DMS53 (cell line): ENCODE results near the gene TANC1.
A peak's percentile ranks its signal among the peaks of the same experiment; 100 is the strongest.

Experiments
- DNase-seq: peaks from one replicate; lab custom pipeline; 2025; lab: John Stamatoyannopoulos, UW

Gene TANC1

DNA sequence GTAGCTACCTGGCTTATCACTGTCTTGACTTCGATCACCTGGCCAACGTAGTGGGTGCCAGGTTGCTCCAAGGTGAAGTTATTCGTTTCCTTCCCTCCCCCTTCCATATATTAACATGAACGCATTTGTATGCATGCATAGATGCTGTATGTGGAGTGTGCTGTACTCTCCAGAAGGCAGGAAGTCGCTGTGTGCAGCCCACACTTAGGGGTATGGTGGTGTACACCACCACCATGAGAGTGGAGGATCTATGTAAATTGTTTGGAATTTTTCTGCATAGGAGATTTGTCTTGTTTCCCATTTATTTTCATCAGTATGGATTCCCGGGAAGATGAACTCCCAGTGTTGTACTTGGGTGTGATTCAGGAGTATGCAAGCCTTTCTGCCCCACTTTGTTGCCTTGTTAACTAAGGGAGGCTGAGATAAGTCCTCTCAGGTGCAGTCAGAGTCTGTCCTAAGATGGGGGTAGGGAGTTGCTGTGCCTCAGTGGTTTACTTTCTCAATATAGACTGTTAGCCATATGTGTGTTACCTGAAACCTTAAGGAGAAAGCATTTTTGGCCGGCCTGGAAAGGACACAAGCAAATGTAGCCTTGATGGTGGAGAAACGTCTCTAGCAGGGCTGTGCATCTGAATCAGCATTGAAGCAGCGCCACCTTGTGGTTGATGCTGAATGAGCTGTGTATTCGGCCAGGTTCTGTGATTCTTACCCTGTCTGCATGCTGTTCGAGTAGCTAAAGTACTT, 149.8 kb downstream of the TANC1 start:
- peak; percentile 86 for DNase-seq

DNA sequence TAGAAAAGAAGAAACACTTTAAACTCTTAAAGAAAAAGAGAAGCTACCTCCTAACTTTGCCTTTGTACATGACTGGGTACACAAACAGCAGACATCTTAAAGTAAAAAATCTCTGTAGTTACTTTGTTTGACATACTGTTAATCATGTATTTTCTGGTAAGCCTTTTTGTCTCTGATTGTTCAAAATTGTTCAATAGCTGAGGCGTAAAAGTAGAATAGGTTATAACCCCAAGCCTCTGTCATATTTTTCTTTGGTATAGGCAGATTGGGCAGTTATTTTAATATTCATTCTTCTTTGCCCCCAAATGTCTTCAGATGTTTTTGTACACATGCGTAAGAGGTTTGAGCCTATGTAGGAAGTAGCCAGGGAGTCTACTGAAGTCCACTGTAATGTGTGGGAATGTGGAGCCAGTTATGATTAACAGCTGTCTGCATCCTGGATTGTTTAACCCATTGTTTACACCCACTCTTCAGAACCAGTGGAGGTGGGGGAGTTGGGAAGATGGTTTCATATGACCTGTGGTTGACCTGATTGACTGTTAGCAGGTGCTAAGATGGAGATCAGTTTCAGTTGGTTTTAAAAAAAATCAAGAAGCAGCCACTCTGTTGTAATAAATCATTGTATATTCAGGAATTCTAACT, 150.5 kb downstream of the TANC1 start:
- no peak for DNase-seq

DNA sequence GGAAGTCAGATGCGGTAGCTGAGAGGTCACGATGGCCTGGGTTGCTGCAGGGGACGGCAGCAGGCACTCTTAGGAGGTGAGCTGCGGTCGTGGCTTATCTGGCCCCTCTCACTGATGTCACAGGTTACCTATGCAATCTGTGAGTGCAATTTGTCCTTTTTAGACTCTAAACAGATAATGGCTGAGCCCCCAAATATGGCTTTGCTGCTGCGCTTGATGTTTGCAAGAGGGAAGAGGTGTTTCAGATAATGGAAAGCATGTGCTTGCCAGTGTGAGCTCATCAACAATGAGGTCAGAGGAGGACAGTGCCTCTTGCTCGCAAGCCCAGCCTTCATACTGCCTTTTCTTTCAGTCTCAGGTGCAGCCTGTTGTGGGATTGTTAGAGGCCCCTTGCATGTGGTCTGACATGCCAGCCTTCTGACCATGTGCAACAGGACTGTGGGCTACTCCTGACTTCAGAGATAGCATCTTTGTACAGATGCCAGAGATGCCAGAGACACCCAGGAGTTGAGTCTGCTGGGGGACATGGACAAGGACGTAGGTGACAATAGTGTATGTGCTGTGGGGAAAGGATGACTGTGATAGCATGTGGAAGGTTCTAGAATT, 151.3 kb downstream of the TANC1 start:
- DNase-seq = no peak

DNA sequence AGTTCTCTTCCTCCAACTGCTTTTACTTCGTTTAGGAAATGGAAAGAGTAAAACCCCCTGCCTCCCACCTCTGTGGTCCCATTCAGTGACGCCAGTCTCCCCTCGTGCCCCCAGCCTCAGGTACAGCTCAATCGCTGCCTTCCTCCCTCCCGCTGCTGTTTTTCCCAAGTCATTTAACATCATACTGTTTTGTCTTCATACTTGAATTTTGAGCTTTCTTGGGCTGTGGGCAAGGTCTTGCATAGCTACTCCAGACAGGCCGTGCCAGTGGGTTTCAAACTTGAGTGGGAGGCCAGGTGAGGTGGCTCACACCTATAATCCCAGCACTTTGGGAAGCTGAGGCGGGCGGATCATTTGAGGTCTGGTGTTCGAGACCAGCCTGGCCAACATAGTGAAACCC, 155.3 kb downstream of the TANC1 start:
- no peak for DNase-seq

DNA sequence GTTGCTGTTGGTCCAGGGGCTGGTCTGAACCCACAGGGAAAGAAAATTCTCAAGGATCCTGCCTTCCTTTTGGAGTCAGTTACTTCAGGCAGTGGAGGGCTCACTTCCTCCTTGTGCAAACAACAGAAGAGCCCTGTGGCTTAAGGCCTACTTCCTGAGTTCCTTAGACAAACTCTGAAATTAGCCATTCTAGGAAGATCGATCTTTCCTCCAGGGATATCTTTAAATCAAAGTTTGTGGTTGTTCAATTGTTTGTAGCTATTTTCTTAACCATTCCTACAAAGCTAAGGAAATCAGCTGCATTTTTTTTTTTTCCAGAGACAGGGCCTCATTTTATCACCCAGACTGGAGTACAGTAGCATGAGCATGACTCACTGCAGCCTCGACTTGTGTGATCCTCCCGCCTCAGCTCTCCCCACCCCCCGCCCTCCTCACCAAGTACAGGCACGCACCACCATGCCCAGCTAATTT, 156.0 kb downstream of the TANC1 start:
- DNase-seq = peak; percentile 68

DNA sequence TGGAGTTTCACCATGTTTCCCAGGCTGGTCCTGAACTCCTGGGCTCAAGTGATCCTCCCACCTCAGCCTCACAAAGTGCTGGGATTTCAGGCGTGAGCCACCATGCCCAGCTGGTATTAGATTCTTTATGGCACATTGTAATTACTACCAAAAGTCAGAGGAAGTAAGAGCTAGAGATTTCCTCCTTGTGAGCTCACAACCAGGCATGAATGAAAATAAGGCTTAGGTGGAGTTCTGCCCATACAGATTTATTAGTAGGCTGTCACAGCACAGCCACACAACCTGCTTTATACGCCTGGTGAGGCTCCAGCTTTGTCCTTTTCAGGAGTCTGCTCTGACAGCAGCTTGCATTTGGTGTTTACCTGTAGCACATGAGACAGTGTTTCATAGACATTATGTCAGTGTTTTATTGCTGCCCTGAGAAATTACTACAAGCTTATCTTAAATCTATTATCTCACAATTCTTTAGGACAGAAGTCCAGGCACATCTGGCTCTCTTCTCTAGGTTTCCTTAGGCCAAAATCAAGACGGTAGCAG, 156.6 kb downstream of the TANC1 start:
- DNase-seq = peak; percentile 15

DNA sequence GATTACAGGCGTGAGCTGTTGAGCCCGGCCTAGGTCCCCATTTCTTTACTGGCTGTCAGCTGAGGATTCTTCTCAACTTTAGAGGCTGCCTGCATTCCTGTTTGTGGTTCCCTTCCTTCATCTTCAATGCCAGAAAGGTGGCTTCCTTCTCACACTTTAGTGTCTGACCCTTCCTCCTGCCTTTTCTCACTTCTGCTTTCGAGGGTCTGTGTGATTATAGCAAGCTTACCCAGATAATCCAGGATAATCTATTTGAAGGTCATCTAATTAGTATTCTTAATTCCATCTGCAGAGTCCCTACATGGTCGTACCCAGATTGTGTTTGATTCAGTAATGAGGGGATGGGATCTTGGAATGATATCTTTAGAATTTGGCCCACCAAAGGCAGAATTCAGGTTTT, 157.4 kb downstream of the TANC1 start:
- DNase-seq = no peak

DNA sequence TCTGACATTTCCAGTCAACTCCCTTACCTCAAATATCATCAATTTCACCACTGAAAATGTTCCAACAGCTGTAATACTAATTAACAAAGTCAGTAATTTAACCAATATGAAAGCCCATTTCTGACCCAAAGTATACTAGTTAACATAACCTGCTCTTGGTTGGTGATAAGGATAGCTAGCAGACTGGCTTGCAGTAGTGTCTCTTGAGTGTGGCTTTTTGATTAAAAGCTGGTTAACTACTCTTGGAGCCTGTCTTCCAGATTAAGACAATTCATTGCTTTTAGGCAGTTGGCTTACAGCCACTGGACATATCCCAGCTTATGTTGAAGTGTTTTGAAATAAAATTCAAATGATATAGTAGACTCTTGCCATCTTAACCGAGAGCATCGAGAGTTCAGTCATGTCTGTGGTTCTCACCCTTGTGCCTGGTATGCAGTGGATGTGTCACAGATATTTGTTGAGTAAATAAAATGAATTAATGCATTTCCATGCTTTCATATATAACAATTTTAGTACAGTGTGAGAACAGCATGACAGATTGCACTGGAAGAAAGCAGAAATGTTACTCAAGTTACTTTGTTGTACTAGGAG, 158.1 kb downstream of the TANC1 start:
- DNase-seq = no peak

DNA sequence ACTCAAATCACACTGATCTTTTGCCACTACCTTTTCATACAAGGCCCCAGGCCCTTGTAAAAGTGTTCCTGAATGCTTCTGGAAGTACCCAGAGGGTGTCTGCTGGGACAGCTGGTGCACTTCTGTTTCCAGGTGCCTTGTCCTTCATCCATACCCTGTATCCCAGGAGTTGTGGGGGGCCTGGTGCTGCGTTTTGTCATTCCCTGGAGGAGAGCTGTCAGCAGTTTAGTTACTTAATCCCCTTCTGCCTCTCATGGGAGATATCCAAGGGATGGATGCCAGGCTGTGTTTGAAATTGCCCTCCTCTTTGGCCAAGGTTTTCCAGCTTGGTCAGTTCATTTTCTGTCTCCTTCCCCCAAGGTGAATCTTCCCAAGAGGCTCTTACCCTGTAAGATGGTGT, 159.8 kb downstream of the TANC1 start:
- DNase-seq = no peak

DNA sequence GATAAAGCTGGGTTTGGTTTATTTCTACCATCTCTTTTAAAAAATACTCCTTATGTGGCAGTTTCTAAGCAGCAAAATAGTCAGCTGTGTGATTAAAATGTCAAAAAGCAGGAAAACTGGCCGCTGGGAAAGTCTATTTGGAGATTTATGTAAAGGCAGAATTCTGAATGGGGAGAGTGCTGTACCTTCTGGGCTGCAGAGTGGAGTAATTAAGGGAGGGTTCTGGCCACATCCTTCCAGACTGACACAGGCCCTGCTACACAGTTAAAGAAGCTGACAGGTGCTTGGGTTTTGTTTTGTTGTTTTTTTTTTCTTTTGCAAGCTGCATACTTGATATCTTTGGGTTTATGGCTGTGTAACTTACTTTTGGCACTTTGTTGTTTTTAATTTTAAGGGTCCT, 160.8 kb downstream of the TANC1 start:
- no peak for DNase-seq

DNA sequence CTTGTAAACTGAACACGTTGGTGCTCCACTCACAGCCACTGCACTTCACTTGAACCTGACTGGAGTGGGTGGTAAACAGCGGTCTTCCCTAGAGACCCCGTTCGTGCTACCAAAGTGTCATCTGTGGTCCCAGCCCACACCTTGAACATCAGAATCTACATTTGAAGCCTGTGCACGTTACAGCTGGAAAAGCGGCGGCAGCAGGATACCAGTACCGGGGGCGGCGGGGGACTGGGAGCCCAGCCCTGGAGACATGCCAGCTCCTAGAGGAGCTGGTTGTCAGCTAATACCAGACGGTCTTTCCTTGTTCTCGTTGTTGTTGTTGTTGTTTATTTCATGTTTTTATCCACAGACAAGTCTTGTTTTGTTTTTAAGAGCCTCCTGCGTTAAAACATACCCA, 161.4 kb downstream of the TANC1 start:
- DNase-seq = no peak

DNA sequence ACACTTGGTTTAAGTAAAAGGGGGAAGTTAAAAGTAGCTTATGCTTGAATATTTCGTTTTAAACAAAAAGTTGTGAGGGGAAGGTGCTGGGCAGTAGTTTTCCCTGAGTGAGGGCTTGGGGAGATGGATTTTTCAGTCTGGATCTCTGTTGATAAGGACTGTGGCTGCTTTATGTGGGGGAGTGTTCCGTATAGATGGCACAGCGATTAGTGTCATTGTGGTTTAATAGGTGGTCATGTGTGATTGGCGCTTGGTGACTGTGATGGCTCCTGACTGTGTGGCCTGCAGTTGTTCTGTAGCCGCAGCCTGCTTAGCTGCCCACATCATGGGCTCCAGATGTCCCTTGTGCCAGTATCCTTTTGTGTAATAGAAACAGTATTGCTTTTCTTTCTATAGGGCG, 161.9 kb downstream of the TANC1 start:
- no peak for DNase-seq

DNA sequence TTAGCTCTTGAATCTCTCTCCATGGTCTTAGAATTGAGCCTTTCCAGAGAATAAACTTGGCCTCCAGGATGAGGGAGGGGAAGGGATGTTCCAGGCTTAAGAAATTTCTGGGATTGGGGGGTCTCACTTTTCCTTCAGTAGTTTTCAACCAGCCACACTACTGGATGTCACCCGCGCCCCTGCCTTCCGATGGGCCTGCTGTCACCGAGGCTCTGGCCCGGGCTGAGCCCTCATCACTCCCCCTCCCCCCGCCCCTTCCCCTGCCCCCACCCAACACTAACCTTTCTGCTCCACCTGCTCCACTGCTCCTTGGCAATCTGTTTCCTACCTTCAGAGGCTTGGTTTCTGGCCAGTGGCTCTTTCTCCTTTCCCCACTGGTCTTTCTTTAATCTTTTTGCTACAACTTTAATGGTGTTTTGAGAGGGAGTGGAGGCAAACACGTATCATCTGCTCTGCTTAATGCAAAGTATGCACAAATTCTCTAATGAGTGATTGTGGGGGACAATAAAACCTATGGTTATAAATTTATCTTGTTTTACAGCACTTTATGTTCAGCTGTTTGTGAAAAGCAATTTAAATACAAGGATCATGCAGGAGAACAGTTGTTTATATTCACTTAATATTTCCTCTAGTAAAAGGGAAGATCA, 162.9 kb downstream of the TANC1 start:
- no peak for DNase-seq

DNA sequence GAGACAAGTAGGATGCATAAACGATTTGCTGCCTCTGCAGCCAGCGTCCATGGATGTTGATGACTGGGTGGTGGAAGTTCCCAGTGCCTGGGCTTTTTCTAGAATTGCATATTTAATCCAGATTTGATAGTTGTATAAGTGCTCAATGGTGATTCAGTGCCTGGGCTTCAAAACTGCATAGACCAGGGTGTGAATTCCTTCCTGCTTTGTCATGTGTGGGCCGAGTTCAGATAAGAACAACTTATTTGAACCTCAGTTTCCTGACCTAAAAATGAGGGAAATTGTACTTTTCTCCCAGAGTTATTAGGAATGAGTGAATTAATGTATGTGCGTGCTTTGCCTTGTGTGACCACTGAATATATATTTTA, 163.5 kb downstream of the TANC1 start:
- DNase-seq = no peak

DNA sequence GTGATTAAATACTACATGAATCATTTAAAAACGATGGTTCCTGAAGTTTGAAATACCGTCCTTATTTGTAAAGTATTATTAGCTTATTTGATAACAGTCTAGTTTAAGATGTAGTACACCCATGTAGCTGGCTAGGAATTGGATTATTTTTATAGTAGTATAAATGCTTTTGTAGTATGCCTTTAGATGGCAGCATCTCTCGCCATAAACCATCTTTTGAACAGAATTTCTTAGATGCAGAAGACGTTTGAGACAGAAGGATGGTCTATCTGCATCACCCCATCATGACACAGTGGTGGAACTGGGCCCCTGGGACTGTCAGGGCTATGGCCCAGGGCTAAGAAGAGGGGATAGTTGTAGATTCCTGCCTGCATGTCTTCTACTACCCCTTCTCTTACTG, 165.4 kb downstream of the TANC1 start:
- DNase-seq = no peak

DNA sequence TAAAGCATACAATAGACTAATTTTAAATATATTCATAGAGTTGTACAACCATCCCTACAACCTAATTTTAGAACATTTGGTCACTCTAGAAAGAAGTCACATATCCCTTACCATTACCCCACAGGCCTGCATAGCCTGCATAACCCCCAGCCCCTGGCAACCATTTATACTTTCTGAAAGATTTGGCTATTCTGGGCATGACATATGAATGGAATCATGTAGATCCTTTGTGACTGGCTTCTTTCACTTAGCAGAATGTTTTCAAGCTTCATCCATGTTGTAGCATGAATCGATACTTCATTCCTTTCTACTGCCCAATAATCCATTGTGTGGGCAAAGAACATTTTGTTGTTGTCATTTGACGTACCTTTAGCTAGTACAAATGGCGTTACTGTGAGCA, 166.5 kb downstream of the TANC1 start:
- DNase-seq = no peak

DNA sequence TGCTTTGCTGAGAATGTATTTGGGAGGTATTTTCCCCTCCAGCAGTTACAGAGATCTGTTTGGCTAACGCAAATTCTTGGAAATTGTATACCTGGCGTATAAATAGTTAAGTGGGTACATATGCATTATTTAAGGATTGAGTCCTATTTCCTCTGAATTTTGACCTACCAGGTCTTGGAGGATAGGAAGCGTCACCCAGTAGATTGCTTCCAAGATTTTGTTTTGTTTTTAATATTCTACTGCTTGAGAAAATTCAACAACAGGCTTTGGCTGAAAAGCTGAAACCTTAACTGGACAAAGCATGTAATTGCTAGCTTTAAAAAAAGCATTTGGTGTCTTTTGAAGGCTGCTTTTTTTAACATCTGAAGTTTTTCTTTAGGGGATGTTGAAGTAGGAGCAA, 168.0 kb downstream of the TANC1 start:
- no peak for DNase-seq

DNA sequence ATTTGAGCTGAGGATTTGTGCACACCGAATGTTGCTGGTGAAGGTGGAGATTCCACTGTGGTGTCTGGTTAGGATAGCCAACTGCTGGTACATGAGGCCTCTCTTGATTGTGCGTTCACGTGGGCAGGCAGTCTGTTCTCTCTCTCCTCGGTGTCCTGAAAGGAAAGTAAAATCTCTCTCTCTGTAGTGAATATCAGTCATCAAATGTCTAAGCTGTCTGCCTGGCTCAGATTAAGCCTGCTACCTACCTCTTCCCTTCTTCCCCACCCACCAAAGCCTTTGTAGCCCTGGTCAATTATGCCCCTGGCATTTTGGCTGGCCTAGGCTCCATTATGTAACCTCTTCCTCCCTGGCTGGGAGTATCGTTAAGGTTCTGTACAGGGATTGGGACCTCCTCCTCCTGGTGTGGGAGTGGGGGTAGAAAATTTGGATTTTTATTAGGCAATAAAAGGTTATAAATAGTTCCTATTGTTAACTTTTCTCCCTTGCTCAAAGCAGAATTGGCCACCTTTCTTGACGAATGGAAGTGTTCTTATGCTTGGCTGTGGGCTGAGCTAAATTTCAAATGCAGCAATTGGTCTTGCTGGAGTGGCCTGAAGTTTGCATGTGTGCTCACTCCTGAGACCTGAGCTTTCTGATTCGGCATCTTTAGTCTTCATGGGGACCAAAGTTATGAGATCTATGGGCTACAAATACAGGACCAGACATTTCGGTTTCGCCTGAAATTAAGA, 169.2 kb downstream of the TANC1 start:
- DNase-seq = no peak

DNA sequence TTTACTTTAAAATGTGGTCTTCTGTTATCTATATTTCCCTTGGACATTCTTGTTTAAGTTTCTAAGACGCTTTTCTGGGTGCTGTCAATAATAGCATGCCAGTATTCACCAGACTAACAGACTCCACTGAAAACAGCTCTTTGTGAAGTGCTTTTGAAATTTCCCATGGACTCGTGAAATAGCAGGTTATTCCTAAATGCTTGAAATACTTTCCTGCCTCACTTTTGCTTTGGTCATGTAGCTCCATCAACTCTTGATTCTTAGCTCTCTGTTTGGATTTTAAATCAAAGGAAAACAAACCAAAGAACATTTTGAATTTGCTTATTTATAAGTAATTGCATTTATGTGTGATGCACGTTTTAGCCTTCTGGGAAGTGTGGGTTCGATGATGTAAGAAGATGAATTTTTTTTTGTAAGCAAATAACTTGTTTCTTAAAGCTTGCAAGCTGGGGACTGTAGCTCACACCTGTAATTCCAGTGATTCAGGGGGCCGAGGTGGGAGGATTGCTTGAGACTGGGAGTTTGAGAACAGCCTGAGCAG, 170.3 kb downstream of the TANC1 start:
- no peak for DNase-seq

DNA sequence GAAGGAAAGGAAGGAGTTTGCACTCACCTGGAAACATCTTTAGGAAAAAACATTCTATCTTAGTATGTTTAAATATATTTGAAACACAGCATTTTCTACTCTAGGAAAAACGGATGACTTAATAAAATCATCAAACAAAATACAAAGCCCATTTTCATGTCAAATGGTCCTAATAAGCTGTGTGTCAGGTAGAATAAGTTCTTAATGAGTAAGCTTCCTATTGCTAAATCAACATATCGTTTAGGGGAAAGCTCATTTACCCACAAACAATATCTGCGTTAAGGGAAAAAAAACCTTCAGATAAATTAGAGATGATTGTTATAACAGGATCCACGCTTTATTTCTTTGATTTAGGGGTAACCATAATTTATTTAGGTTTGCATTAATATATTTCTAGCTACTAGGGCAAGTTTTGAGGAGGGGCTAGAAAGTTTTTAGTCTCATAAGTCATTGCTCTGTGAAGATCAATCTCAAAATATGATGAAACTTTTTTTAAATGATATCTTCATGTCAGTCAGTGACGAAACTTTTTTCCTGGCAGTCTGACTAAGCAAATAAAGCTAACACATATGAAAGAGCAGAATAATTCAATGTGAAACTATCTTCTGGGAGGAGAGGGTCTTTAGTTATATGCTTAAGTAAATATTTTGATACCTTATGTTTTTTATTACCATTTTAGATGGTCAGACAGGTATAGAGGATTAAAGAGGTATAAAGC, 170.9 kb downstream of the TANC1 start:
- DNase-seq = no peak
